Measurements from ENCODE around the gene HSD17B3.
"Not testable (repeated sequence)": the region's sequence is repeated elsewhere in the genome, so short reads cannot be mapped to it uniquely, and the experiment has no call there.

The HSD17B3 gene

GRCh38 chr9:96305171-96305570 is 3.2 kb upstream of the HSD17B3 start:
- DNase-seq: no peak

- no peak for DNase-seq
These were observed 2.3 kb upstream of the HSD17B3 start for GRCh38 chr9:96304230-96304629.

GRCh38 chr9:96299823-96300222 is 2.2 kb downstream of the HSD17B3 start:
- DNase-seq: no peak

GRCh38 chr9:96294159-96294545 is 7.8 kb downstream of the HSD17B3 start:
- no peak for DNase-seq

- DNase-seq: no peak
These were observed 8.3 kb downstream of the HSD17B3 start for GRCh38 chr9:96293498-96294158.

GRCh38 chr9:96289392-96289791 is 12.6 kb downstream of the HSD17B3 start:
- no peak for DNase-seq

- no peak for DNase-seq
These were observed 20.3 kb downstream of the HSD17B3 start for GRCh38 chr9:96281641-96282040.

- no peak for DNase-seq
These were observed 22.0 kb downstream of the HSD17B3 start for GRCh38 chr9:96279932-96280331.

GRCh38 chr9:96274939-96275338 is 27.0 kb downstream of the HSD17B3 start:
- no peak for DNase-seq

GRCh38 chr9:96270236-96270744 is 31.7 kb downstream of the HSD17B3 start:
- no peak for DNase-seq

- no peak for DNase-seq
These were observed 43.0 kb downstream of the HSD17B3 start for GRCh38 chr9:96258967-96259366.

- DNase-seq: no peak
These were observed 45.2 kb downstream of the HSD17B3 start for GRCh38 chr9:96256800-96257199.

GRCh38 chr9:96255698-96256097 is 46.3 kb downstream of the HSD17B3 start:
- no peak for DNase-seq

- no peak for DNase-seq
These were observed 48.8 kb downstream of the HSD17B3 start for GRCh38 chr9:96253059-96253696.

- no peak for DNase-seq
These were observed 50.5 kb downstream of the HSD17B3 start for GRCh38 chr9:96251451-96251850.

- no peak for DNase-seq
These were observed 52.2 kb downstream of the HSD17B3 start for GRCh38 chr9:96249746-96250145.

- DNase-seq: no peak
These were observed 55.7 kb downstream of the HSD17B3 start for GRCh38 chr9:96246267-96246671.

- DNase-seq: no peak
These were observed 56.6 kb downstream of the HSD17B3 start for GRCh38 chr9:96245399-96245798.

GRCh38 chr9:96243778-96244177 is 58.2 kb downstream of the HSD17B3 start:
- no peak for DNase-seq

GRCh38 chr9:96242811-96243210 is 59.2 kb downstream of the HSD17B3 start:
- no peak for DNase-seq

GRCh38 chr9:96241391-96241809 is 60.6 kb downstream of the HSD17B3 start:
- no peak for DNase-seq

- no peak for DNase-seq
These were observed 65.0 kb downstream of the HSD17B3 start for GRCh38 chr9:96236854-96237550.

- DNase-seq: not testable (repeated sequence)
These were observed 65.6 kb downstream of the HSD17B3 start for GRCh38 chr9:96236337-96236736.
